Fibroblast of skin of left quadriceps (primary cell): ENCODE results near the gene TCF12.

ENCODE experiments used
- DNase-seq, 2 experiments: peaks; one replicate each; pipeline ENCODE4 v3.0.0-alpha.2; 2013; ENCODE audit warnings: low read depth in 2 of 2

The TCF12 gene

GRCh38 chr15:57216288-57216687 is 297.8 kb downstream of the TCF12 start:
- DNase-seq = peak; percentile 62 to 63

DNA sequence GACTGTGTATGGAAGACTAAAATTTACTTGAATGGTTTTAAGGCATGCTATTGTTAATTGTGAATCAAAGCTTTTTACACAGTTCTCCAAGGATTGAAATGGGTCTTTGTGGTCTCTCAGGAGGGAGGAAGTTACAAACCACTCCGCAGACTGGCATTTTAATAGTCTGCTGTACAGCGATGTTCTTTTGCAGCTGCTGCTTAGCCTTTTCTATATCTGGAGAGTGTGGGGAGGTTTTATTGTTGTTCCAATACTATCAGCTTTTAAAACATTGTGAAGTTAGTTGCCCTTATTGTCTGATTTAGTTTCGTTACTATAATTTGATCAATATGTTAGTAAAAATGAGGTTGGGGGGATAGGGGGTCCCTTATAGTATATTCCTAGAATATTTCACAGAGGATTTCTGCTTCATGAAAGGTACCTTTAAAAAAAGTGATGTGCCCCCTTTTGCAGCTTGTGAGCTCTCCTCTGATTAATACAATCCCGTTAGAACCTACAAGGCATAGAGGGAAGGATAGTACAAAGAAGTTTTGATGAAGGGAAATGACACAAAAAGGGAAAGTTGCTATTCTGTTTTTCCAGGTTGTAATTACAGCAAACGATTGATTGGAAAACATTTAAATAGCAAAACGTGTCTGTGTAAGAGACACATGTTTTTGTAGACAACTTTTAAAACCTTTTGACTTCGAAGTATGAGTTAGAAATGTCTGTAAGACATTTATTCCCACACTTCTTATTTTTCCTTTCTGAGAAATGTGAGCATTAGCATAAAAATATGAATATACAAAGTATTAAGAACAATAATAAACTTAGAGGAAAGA is 299.5 kb downstream of the TCF12 start:
- no peak for DNase-seq

GRCh38 chr15:57218826-57219576 is 300.6 kb downstream of the TCF12 start:
- peak; percentile 95 to 96 for DNase-seq

GRCh38 chr15:57220205-57220604 is 301.8 kb downstream of the TCF12 start:
- DNase-seq = peak; percentile 90 to 91

DNA sequence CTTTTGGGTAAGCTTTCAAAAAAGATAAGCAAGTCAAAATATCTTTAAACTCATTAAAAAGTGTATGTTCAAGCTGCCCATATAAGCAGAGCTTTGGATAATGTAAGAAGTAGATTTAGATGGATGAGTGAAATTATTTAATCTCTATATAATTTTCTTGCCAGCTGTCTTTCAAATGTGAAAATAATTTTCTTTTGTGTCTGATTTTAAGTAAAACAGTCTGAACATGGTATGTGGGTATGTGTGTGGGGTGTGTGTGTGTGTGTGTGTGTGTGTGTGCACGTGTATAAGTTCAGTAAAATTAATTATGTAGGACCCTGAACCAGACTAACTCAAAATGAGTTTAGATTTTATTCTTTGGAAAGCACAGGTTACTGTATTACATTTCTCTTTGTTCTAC is 302.7 kb downstream of the TCF12 start:
- no peak for DNase-seq

DNA sequence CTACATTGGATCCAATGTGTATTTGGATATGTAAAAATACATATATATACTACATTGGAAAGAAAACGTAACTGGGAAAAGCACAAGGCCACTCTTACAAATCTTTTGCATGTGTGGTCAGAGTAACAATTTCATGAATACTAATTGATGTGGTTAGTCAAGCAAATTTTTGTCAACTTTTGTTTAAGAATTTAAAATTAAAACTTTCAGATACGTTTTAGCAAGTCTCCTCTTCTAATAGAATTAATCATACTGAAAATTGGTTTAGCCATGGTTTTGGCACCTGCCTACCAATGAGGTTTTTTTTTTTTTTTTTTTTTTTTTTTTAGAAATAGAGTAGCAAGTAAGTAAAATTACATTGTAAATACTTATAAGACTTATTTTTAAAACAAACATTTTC is 304.9 kb downstream of the TCF12 start:
- DNase-seq = no peak

GRCh38 chr15:57223887-57224286 is 305.4 kb downstream of the TCF12 start:
- no peak for DNase-seq

- peak; percentile 34 to 42 for DNase-seq
Measured at GRCh38 chr15:57224664-57225063, 306.2 kb downstream of the TCF12 start.

GRCh38 chr15:57227166-57227565 is 308.7 kb downstream of the TCF12 start:
- DNase-seq = no peak

DNA sequence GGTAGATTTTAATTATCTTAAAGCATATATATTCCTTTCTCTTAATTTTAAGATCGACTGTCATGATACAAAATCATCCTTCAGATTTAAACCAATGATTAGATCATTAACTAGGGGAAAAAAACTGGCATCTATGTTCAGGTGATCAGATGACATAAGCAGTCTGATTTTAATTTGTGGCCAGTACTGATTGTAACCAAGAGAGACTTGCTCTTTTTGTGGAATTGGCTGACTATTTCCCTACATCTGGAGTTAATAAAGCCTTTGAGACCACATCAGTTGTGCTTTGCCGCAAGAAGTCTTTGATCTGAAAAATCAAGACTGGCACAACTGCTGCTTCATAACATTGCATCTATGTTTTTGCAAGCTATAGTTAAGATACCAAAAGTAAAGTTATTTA is 309.5 kb downstream of the TCF12 start:
- DNase-seq = peak; percentile 70 to 72

- no peak for DNase-seq
Measured at GRCh38 chr15:57228395-57228794, 310.0 kb downstream of the TCF12 start.

DNA sequence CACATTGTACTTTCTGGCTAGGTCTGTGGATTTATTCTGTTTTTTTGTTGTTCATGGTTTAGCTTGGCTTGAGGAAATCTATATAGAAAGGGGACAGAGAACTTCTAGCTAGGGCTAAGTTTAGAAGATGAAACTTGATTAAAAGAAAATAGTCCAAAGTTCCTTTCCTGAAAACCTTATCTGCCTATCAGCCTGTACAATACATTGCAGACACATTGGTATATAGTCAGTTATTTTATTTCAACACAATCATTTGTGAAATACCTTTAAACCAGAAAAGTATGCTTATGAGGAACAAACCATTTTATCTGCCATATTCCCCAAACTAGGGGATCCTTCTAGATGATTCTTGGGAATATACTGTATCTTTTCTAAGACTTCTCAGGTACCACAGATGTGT is 310.6 kb downstream of the TCF12 start:
- DNase-seq = no peak

DNA sequence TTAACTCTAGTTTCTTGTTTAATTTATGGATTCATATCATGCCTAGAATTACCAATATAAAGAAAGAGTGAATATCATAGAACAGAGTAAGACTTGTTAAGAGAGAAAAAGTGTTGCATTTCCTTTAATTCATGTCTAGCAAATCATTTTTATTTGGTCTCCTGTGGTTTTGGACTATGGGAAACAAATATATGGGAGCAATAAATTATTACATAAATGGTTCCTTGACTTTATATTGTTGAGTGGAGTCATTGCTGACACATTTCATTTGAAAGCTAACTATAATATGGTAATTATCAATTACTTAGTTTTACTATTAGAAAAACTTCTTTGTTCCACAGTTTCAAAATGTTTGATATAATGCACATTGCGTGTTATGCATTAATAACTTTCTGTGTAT is 313.1 kb downstream of the TCF12 start:
- DNase-seq = no peak

DNA sequence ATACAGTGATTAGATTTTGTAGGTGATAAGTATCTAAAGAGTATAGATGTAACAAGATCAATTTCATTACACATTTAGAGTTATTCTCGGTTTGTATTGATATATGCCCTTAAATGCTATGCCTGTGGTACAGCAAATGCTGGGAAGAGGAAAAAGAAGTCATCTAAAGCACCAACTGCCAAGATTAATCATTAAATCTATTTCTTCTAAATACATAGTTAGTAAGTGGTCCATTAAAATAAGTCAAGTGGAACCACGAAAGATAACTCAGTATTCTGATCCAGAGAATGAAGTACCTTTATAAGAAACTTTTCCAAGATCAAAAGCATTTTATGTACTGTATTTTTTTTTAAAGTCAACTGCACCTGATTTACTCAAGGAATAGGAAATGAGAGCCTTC is 315.7 kb downstream of the TCF12 start:
- DNase-seq = no peak

DNA sequence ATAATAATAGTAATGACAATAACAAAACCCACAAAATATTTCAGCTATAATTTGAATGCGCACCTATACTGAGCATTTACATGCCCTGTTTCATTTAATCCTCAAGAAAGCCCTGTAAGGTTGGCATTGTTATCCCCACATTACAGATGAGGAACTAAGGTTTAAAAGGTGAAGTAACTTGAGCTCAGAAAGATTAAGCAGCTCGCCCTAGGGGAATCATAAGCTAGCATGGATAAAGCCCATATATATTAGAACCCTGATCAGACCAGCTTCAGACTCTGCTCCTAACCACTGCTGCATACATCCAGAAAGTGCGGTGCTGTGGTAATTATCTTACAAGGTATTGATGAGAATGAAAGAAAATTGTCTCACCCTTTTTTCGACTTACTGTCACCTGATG is 316.7 kb downstream of the TCF12 start:
- DNase-seq = no peak

- peak; percentile 85 to 86 for DNase-seq
Measured at GRCh38 chr15:57235873-57236272, 317.4 kb downstream of the TCF12 start.

- DNase-seq = no peak
Measured at GRCh38 chr15:57236561-57237300, 318.3 kb downstream of the TCF12 start.

DNA sequence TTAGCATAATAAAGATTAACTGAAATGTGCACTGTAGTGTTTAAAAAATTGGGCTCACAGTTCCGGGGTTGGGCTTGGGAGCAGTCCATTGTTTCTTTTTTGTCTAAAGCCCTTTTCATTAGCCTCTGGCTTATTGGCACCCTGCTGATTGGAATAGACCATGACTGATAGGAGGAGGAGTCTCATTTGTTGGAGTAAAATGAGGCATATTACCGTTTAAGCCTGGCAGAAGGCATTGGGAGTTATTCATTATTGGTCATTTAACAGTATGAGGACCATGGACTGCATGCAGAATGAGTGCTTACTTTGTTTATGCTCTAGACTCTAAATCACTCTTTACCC is 318.8 kb downstream of the TCF12 start:
- no peak for DNase-seq

GRCh38 chr15:57237676-57238075 is 319.2 kb downstream of the TCF12 start:
- no peak for DNase-seq

DNA sequence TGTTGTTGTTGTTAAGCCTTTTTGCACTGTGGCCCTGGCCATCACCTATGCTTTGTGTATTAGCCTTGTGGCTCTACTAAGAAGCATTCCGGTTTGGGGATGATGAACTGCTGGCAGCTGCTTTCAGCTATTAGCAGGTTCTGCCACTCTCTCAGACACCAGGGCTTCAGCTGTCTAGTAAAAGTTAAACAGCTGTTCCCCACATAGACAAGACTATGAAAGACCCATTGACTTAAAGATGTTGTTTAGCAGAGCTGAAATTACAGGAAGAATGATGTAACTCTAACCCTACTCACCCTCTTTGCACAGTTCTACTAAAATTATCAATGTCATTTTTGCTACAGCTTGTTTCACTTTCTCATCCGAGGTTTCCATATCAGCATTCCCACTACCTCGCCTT is 326.7 kb downstream of the TCF12 start:
- no peak for DNase-seq

DNA sequence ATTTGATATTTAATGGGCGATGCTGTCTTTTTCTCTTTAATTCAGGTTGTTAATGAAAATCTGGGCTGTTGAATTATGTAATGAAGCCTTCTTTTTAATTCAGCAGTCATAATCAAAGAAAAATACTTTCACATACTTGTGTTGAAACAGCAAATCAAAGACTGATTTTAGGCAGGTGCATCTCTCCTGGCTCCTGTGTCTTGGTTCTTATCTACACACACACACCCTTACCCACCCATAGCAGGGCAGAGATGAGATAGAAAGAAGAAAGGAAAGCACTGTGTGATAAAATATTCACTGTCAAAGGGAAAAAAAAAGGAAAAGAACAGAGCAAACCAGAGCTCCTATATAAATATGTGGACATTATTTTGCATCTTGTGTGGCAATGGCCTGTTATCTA is 327.3 kb downstream of the TCF12 start:
- DNase-seq = no peak

GRCh38 chr15:57248074-57248473 is 329.6 kb downstream of the TCF12 start:
- DNase-seq = no peak

- DNase-seq = no peak
Measured at GRCh38 chr15:57251308-57251707, 332.9 kb downstream of the TCF12 start.
